ENCODE data around the gene CSTA.

- TF ChIP-seq ZNF274 (IDR thresholded peaks at IDR 0.05; ENCODE audit: borderline replicate concordance, extremely low read depth, low read length) (no peak), CTCF (IDR thresholded peaks at IDR 0.05; ENCODE audit: control extremely low read depth in 1 of 3, insufficient read depth in 1 of 3, low read depth in 1 of 3, low read length in 3 of 3) (peak; percentile 52 to 70 (median 53)), SIN3A (conservative IDR thresholded peaks at IDR 0.05 in 1 of 2, IDR thresholded peaks at IDR 0.05 in 1 of 2; ENCODE audit: low read depth in 1 of 2, low read length in 2 of 2) (peak; percentile 34 to 88; a peak in 2 of 4 replicates)
Measured at GRCh38 chr3:122383771-122384697, 59.0 kb downstream of the CSTA start, which contains the start of gene FAM162A.

Measured in H1 (cell line).